ENCODE results near the gene MSRB1.
"Not testable (repeated sequence)": the region's sequence is repeated elsewhere in the genome, so short reads cannot be mapped to it uniquely, and the experiment has no call there.

Gene MSRB1

GRCh38 chr16:1945559-1946391 lies 2.8 kb upstream of the MSRB1 start:
- Histone ChIP-seq H3K27ac (ENCODE audit: low read length) (no peak overlapping the region), H3K4me3 (ENCODE audit: low read length) (no peak overlapping the region), H3K4me1 (ENCODE audit: control insufficient read depth, insufficient read depth, low read length) (peaks cover 3% of the 10 kb centered on the region; the same call in 1 of the 2 replicates), H3K36me3 (ENCODE audit: control insufficient read depth, insufficient read depth, low read length) (no peaks in the 10 kb centered on the region), H3K27me3 (ENCODE audit: control insufficient read depth, insufficient read depth, low read length) (no peaks in the 10 kb centered on the region), H3K9me3 (ENCODE audit: control insufficient read depth, insufficient read depth, low read length) (no peaks in the 10 kb centered on the region)
- WGBS (ENCODE audit: insufficient coverage, insufficient read length) = no CpG with 5 or more reads among the region's 19 CpGs
- DNase-seq (ENCODE audit: low read depth, low spot score) = no peak

GRCh38 chr16:1944612-1945199 lies 1.7 kb upstream of the MSRB1 start:
- Histone ChIP-seq H3K27ac (ENCODE audit: low read length) (no peak overlapping the region), H3K27me3 (ENCODE audit: control insufficient read depth, insufficient read depth, low read length) (no peaks in the 10 kb centered on the region), H3K4me1 (ENCODE audit: control insufficient read depth, insufficient read depth, low read length) (peaks cover 3% of the 10 kb centered on the region; the same call in 1 of the 2 replicates), H3K36me3 (ENCODE audit: control insufficient read depth, insufficient read depth, low read length) (peaks cover 6% of the 10 kb centered on the region), H3K4me3 (ENCODE audit: low read length) (no peak overlapping the region), H3K9me3 (ENCODE audit: control insufficient read depth, insufficient read depth, low read length) (no peaks in the 10 kb centered on the region)
- no CpG with 5 or more reads among the region's 21 CpGs for WGBS (ENCODE audit: insufficient coverage, insufficient read length)
- no peak for DNase-seq (ENCODE audit: low read depth, low spot score)

- H3K4me1 ChIP-seq (ENCODE audit: control insufficient read depth, insufficient read depth, low read length) = peaks cover 3% of the 10 kb centered on the region; the same call in 1 of the 2 replicates
- DNase-seq (ENCODE audit: low read depth, low spot score) = no peak
- no peaks in the 10 kb centered on the region for H3K9me3 ChIP-seq (ENCODE audit: control insufficient read depth, insufficient read depth, low read length)
- H3K27ac ChIP-seq (ENCODE audit: low read length) = no peak overlapping the region
- H3K4me3 ChIP-seq (ENCODE audit: low read length) = peak overlapping the region; percentile 50
- peaks cover 16% of the 10 kb centered on the region for H3K36me3 ChIP-seq (ENCODE audit: control insufficient read depth, insufficient read depth, low read length)
- WGBS (ENCODE audit: insufficient coverage, insufficient read length) = no CpG with 5 or more reads among the region's 17 CpGs
- H3K27me3 ChIP-seq (ENCODE audit: control insufficient read depth, insufficient read depth, low read length) = no peaks in the 10 kb centered on the region
Observed at GRCh38 chr16:1942047-1942809, 771 bp downstream of the MSRB1 start.

- H3K27me3 ChIP-seq (ENCODE audit: control insufficient read depth, insufficient read depth, low read length) = no peaks in the 10 kb centered on the region
- H3K4me3 ChIP-seq (ENCODE audit: low read length) = no peak overlapping the region
- H3K27ac ChIP-seq (ENCODE audit: low read length) = no peak overlapping the region
- H3K9me3 ChIP-seq (ENCODE audit: control insufficient read depth, insufficient read depth, low read length) = no peaks in the 10 kb centered on the region
- H3K36me3 ChIP-seq (ENCODE audit: control insufficient read depth, insufficient read depth, low read length) = peaks cover 16% of the 10 kb centered on the region
- no CpG with 5 or more reads among the region's 30 CpGs for WGBS (ENCODE audit: insufficient coverage, insufficient read length)
- DNase-seq (ENCODE audit: low read depth, low spot score) = no peak
- H3K4me1 ChIP-seq (ENCODE audit: control insufficient read depth, insufficient read depth, low read length) = peaks cover 3% of the 10 kb centered on the region; the same call in 1 of the 2 replicates
Observed at GRCh38 chr16:1941162-1942046, 1.6 kb downstream of the MSRB1 start.

GRCh38 chr16:1940273-1941161 lies 2.5 kb downstream of the MSRB1 start:
- Histone ChIP-seq H3K9me3 (ENCODE audit: control insufficient read depth, insufficient read depth, low read length) (no peaks in the 10 kb centered on the region), H3K27me3 (ENCODE audit: control insufficient read depth, insufficient read depth, low read length) (no peaks in the 10 kb centered on the region), H3K4me3 (ENCODE audit: low read length) (no peak overlapping the region), H3K27ac (ENCODE audit: low read length) (no peak overlapping the region), H3K36me3 (ENCODE audit: control insufficient read depth, insufficient read depth, low read length) (peaks cover 16% of the 10 kb centered on the region), H3K4me1 (ENCODE audit: control insufficient read depth, insufficient read depth, low read length) (peaks cover 3% of the 10 kb centered on the region; the same call in 1 of the 2 replicates)
- no CpG with 5 or more reads among the region's 23 CpGs for WGBS (ENCODE audit: insufficient coverage, insufficient read length)
- no peak for DNase-seq (ENCODE audit: low read depth, low spot score)

DNA sequence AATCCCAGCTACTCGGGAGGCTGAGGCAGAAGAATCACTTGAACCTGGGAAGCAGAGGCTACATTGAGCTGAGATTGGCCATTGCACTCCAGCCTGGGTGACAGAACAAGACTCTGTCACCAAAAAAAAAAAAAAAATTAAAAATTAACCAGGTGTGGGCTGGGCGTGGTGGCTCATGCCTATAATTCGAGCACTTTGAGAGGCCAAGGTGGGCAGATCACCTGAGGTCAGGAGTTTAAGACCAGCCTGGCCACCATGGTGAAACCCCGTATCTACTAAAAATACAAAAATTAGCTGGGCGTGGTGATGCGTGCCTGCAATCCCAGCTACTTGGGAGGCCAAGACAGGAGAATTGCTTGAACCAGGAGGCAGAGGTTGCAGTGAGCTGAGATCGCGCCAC lies 3.2 kb downstream of the MSRB1 start:
- no CpG with 5 or more reads among the region's 8 CpGs for WGBS (ENCODE audit: insufficient coverage, insufficient read length)
- not testable (repeated sequence) for H3K27ac ChIP-seq (ENCODE audit: low read length); DNase-seq (ENCODE audit: low read depth, low spot score)

GRCh38 chr16:1938910-1939309 lies 4.1 kb downstream of the MSRB1 start:
- Histone ChIP-seq H3K9me3 (ENCODE audit: control insufficient read depth, insufficient read depth, low read length) (no peaks in the 10 kb centered on the region), H3K27me3 (ENCODE audit: control insufficient read depth, insufficient read depth, low read length) (no peaks in the 10 kb centered on the region), H3K27ac (ENCODE audit: low read length) (no peak overlapping the region), H3K36me3 (ENCODE audit: control insufficient read depth, insufficient read depth, low read length) (peaks cover 16% of the 10 kb centered on the region), H3K4me3 (ENCODE audit: low read length) (no peak overlapping the region), H3K4me1 (ENCODE audit: control insufficient read depth, insufficient read depth, low read length) (peaks cover 3% of the 10 kb centered on the region; the same call in 1 of the 2 replicates)
- no CpG with 5 or more reads among the region's 17 CpGs for WGBS (ENCODE audit: insufficient coverage, insufficient read length)
- DNase-seq (ENCODE audit: low read depth, low spot score) = no peak

More for the DNA sequence above, 3.2 kb downstream of the MSRB1 start:
- peaks cover 16% of the 10 kb centered on the region for H3K36me3 ChIP-seq (ENCODE audit: control insufficient read depth, insufficient read depth, low read length)
- H3K4me3 ChIP-seq (ENCODE audit: low read length); H3K4me1 ChIP-seq (ENCODE audit: control insufficient read depth, insufficient read depth, low read length); H3K27me3 ChIP-seq (ENCODE audit: control insufficient read depth, insufficient read depth, low read length); H3K9me3 ChIP-seq (ENCODE audit: control insufficient read depth, insufficient read depth, low read length): not testable (repeated sequence)

- Histone ChIP-seq H3K9me3 (ENCODE audit: control insufficient read depth, insufficient read depth, low read length) (no peaks in the 10 kb centered on the region), H3K4me3 (ENCODE audit: low read length) (no peak overlapping the region), H3K36me3 (ENCODE audit: control insufficient read depth, insufficient read depth, low read length) (peaks cover 16% of the 10 kb centered on the region), H3K4me1 (ENCODE audit: control insufficient read depth, insufficient read depth, low read length) (peaks cover 3% of the 10 kb centered on the region; the same call in 1 of the 2 replicates), H3K27ac (ENCODE audit: low read length) (no peak overlapping the region), H3K27me3 (ENCODE audit: control insufficient read depth, insufficient read depth, low read length) (no peaks in the 10 kb centered on the region)
- no CpG with 5 or more reads among the region's 10 CpGs for WGBS (ENCODE audit: insufficient coverage, insufficient read length)
- no peak for DNase-seq (ENCODE audit: low read depth, low spot score)
Observed at GRCh38 chr16:1938316-1938715, 4.7 kb downstream of the MSRB1 start.

DNA sequence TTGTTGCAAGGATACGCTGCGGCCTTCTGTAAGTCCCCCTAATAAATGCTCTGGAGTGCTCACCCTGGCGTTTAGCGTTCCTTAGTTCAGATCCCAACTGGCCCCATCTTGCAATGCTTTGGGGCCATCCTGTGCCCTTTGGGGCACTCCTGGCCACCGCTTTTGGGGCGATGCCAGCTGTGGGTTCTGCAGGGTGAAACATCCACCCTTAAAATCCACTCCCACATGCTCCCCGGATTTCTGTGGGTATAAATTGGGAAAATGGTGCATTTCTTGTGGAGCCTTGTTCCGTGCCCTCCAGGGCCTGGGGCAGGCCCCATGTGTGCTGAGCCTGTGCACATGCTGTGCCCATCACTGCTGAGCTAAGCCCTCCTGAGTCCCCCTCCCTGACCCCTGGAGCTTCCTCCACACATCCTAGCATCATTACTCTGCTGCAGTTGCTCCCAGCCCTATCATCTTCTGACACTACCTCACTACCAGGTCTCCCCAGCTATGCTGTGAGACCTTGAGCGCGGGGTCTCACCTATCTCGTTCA lies 6.0 kb downstream of the MSRB1 start:
- no peak for DNase-seq (ENCODE audit: low read depth, low spot score)
- H3K4me1 ChIP-seq (ENCODE audit: control insufficient read depth, insufficient read depth, low read length) = no peaks in the 10 kb centered on the region; the same call in 1 of the 2 replicates
- H3K27me3 ChIP-seq (ENCODE audit: control insufficient read depth, insufficient read depth, low read length) = no peaks in the 10 kb centered on the region
- no CpG with 5 or more reads among the region's 11 CpGs for WGBS (ENCODE audit: insufficient coverage, insufficient read length)
- H3K27ac ChIP-seq (ENCODE audit: low read length) = no peak overlapping the region
- no peak overlapping the region for H3K4me3 ChIP-seq (ENCODE audit: low read length)
- peaks cover 16% of the 10 kb centered on the region for H3K36me3 ChIP-seq (ENCODE audit: control insufficient read depth, insufficient read depth, low read length)
- no peaks in the 10 kb centered on the region for H3K9me3 ChIP-seq (ENCODE audit: control insufficient read depth, insufficient read depth, low read length)

All from iPS DF 6.9 (cell line).